HG02938 (cell line): ENCODE results near the gene MYOF.

Experiments
- ATAC-seq: cut with Tn5 transposase; IDR thresholded peaks from one replicate; pipeline ENCODE4 v1.9.1; 2021; ENCODE audit warnings: mild to moderate bottlenecking, moderate library complexity; ENCODE audit not compliant: unreplicated experiment

The MYOF gene, protein sequence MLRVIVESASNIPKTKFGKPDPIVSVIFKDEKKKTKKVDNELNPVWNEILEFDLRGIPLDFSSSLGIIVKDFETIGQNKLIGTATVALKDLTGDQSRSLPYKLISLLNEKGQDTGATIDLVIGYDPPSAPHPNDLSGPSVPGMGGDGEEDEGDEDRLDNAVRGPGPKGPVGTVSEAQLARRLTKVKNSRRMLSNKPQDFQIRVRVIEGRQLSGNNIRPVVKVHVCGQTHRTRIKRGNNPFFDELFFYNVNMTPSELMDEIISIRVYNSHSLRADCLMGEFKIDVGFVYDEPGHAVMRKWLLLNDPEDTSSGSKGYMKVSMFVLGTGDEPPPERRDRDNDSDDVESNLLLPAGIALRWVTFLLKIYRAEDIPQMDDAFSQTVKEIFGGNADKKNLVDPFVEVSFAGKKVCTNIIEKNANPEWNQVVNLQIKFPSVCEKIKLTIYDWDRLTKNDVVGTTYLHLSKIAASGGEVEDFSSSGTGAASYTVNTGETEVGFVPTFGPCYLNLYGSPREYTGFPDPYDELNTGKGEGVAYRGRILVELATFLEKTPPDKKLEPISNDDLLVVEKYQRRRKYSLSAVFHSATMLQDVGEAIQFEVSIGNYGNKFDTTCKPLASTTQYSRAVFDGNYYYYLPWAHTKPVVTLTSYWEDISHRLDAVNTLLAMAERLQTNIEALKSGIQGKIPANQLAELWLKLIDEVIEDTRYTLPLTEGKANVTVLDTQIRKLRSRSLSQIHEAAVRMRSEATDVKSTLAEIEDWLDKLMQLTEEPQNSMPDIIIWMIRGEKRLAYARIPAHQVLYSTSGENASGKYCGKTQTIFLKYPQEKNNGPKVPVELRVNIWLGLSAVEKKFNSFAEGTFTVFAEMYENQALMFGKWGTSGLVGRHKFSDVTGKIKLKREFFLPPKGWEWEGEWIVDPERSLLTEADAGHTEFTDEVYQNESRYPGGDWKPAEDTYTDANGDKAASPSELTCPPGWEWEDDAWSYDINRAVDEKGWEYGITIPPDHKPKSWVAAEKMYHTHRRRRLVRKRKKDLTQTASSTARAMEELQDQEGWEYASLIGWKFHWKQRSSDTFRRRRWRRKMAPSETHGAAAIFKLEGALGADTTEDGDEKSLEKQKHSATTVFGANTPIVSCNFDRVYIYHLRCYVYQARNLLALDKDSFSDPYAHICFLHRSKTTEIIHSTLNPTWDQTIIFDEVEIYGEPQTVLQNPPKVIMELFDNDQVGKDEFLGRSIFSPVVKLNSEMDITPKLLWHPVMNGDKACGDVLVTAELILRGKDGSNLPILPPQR (N-terminal part only)

DNA sequence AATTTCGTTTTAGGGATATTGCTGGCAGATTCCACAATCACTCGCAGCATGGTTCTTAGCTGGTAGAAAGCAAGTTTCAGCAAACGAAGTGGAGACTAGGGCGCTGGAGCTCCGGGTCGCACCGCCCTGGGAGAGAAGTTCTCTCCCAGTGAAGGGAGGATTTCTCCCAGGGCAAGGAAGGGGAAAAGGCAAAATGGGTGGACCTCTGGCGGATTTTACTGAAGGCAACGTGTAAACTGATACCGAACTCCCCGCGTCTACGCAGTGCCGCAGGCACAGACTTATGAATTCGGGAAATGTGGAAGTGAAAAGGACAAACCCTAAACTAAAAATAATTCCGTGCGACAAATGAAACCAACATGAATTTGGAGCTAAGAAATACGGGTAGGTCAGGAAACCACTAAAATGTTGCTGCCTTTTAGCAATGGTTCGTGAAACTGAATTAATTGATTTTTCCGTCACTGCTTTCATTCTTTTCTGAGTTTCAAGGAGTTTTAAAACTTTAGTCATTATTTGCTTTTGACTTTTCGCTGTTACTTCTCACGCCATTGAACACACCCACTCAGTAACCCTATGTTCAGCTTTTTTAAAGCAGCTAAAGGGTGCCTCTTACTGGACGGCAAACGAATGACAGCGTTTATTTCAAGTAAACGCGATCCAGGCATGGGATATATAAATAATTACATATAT, at the start of gene MYOF:
TSS of gene MYOF (minus strand) at position 190 of the 690 bp plus-strand sequence. CDS start at position 50, 140 bp downstream.
- peak; percentile 79 for ATAC-seq

DNA sequence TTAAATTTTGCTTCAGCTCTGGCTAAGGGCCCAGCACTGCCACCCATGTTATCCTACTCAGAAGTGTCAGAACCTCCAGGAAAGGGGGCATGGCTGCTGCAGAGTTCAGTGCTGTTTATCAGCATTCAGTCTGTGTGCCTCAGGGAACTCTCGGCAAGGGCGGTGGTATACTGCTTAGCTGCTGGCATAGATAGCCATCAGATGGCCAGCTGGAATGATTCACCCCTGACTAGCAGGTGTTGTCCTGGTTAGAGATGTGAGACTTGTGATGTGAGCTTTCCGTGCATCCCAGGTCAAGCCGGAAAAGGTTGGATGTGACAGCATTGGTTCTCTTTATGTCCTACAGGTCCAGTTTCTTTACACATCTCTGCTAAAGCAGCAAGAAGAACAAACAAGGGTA, 36.4 kb upstream of the MYOF start:
- no peak for ATAC-seq

DNA sequence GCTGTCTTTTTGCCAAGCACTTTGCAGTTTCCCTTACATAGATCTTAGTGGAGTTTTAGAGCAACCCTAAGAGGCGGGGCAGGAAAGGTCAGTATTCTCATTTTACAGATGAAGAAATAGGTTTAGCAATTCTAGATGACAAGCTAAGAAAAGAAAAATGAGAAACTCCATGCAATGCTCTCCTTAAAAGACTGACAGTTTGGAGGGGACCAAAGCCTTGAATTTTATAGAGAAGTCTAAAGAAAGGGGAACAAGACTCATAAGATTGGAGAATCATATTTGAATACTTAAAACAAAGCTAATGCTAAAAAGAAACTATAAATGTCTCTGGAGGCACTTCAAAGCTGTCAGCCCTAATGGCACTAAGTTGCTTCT, 33.9 kb upstream of the MYOF start:
- no peak for ATAC-seq

DNA sequence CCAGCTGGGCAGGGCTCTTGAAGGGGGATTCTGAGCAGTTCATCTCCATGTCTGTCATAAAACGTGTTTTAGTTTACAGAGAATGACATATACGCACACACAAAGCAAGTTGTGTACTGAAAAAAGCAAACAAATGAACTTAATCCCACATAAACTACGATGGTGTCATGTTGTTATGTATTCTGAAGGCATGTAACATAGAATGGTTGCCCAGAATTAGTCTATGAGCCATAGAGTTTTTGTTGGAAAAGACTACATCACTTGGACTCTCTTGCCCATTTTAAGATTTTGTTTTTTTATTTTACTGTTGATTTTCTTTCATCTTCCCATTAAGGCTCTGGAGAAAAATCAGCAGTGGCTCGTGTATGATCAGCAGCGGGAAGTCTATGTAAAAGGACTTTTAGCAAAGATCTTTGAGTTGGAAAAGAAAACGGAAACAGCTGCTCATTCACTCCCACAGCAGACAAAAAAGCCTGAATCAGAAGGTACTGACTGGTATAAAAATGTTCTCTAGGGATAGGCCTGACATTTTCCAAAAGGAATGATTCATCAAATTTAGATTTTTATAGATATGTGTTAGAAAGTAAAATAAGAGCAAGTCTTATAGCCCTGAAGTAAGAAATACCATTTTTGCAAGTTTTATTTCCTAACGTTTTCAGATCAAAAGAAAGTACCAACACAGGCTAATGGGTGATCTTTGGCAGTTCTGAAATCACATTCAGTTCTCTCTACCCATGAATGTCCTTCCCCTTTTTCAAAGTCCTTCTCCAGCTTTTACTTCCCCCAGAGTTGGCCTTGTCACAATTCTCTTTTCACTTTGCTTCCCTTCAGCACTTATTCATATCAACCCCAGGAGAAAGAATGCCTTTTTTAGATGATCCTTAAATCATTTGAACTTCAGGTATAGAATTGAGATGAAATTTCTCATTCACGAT, 33.2 kb upstream of the MYOF start:
- ATAC-seq, result no peak

DNA sequence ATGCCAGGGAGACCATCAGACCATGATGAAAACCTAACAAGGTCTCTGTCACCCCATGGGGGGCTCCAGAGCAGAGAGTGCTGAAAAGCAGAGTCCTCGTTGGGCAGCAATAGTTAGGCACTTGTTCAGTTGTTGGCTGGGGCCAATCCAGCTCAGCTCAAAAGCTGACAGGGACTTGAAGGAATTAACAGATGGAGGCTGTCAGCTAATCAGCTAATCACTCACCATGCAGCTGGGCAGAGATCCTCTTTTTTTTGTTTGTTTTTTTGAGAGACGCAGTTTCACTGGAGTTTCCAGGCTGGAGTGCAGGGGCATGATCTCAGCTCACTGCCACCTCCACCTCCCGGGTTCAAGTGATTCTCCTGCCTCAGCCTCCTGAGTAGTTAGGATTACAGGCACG, 32.4 kb upstream of the MYOF start:
- ATAC-seq, result no peak

DNA sequence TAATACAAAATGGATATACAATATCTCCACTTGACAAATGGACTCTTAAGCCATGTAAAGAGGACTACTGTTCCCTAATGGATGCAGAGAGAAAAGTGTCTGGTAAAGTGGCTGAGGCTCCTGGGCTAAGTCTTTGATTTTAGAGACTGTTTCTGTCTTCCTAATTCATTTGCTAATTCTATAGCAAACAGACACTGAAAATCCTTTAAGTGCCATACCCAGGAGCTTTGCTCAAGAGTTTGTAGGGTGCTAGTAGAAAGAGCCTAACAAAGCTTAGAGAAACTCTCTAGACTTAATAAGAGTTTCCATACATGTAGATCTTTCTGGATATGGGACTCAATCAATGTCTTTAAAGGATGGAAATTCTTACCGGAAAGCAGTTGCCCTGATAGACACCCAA, 31.0 kb upstream of the MYOF start:
- ATAC-seq, result no peak

DNA sequence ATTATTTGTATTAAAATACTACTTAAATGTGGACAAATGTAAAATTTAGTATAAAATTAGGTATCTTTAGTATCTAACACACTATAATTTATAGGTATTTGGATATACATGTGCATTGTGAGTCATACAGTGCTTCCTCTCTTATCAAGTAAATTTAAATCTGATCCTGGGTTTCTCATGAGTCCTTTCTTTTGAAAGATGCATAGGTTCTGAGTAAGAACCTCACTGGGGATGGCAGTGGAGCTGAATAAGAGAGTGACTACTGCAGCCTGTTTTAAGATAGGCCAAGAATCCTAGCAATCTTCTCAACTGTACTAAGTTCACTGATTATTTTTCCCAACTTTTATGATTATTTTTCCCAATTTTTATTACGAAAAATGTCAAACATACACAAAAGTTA, 30.4 kb upstream of the MYOF start:
- ATAC-seq, result no peak

DNA sequence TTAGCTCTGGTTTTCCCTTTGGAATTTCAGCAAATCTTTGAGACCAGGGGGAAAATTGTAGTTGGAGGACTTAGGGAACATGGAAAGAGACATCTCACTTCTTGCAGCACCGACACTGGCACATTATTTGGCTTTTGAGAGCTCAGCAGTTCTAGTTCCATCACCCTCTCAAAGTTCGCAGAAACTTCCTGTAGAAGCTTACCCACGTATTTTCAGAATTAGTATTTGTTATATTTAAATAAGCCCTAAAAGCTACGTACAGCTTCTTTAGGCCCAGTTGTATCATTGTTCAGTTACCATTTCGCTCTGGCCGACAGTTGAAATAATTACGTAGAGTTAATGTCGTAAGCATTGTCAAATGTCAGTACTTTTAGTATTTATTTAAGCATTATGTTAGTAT, 27.7 kb upstream of the MYOF start:
- no peak for ATAC-seq

DNA sequence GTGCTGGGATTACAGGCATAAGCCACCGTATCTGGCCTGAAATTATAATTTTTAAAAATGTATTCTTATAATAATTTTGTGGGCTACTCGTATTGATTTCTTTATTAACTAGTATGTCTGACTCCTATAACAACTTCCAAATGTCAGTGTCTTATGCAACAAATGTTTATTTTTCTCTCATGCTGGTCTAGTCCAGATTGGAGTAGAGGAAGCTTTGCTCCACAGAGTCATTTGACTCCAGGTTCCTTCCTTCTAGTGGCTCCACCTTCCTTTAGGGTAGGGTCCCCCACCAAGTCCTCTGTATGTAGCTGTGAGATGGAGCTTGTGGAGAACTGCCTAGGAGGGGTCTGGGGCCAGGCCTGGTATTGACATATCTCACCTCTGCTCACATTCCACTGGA, 22.9 kb upstream of the MYOF start:
- ATAC-seq, result no peak

DNA sequence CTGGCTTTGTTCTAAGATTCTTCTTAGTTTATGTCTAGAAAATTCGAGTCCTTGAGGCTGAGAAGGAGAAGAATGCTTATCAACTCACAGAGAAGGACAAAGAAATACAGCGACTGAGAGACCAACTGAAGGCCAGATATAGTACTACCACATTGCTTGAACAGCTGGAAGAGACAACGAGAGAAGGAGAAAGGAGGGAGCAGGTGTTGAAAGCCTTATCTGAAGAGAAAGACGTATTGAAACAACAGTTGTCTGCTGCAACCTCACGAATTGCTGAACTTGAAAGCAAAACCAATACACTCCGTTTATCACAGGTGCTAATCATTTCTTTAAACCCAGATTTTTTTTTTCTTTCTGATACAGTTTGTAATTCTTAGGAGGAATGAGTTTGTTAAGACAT, 20.9 kb upstream of the MYOF start:
- ATAC-seq, result peak; percentile 48

DNA sequence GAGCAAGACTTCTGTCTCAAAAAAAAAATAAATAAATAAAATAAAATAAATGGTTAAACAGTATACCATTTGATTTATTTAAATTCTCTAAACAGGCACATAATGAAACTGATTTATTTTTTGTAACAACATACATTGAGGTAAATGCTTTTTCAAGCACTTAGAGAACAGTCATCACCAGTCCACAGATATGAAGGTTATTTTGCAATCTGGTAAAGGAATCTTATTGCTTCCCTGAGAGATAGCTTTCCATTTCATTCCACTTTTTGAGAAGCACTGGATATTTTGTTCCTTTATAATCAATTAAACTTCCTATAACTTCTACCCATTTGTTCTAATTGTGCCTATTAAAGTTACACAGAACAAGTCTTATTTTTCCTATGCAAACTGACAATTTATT, 19.5 kb upstream of the MYOF start:
- no peak for ATAC-seq

DNA sequence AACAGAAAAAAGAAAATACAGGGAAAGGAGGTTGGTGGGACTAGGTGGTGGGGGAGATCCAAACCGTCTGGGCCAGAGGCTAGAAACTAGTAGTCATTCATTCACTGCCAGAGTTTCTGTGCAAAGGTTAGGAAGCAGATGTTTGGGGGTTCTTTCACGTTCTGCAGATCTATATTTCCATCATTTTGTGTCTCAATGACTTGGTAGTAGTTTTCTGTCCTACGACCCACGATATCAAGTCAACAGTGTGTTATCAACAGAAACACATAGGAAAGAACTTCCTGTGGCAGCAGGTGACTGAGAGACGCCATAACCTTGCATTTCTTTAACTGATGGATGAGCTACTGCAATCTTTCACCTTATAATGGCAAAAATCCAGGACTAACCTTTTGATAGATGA, 16.0 kb upstream of the MYOF start:
- ATAC-seq, result no peak

DNA sequence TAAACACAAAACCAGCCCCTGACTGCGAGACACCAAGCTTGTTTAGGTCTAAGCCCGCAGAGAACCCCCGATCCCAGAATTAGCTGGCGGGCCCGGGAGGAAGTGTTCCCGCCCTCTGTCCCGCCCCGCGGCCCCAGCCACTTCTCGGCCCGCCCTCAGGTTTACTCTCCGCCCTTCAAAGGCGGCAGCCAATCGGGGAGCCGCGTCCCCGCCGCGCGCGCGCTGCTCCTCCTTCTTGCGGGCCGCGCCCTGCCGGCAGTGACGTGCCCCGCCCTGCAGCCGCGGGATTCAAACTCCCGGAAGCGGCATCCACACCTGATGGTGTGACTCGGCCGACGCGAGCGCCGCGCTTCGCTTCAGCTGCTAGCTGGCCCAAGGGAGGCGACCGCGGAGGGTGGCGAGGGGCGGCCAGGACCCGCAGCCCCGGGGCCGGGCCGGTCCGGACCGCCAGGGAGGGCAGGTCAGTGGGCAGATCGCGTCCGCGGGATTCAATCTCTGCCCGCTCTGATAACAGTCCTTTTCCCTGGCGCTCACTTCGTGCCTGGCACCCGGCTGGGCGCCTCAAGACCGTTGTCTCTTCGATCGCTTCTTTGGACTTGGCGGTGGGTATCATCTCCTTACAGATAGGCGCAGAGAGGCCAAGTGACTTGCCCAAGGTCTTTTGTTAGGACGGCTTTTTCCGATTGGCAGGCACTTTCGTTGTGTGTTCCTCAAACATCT, 14.3 kb upstream of the MYOF start, which contains the start of gene CEP55:
TSS of gene CEP55 (plus strand) at position 291 of the 720 bp plus-strand sequence. CDS start 3,440 bp downstream, outside the sequence.
- peak; percentile 96 for ATAC-seq

DNA sequence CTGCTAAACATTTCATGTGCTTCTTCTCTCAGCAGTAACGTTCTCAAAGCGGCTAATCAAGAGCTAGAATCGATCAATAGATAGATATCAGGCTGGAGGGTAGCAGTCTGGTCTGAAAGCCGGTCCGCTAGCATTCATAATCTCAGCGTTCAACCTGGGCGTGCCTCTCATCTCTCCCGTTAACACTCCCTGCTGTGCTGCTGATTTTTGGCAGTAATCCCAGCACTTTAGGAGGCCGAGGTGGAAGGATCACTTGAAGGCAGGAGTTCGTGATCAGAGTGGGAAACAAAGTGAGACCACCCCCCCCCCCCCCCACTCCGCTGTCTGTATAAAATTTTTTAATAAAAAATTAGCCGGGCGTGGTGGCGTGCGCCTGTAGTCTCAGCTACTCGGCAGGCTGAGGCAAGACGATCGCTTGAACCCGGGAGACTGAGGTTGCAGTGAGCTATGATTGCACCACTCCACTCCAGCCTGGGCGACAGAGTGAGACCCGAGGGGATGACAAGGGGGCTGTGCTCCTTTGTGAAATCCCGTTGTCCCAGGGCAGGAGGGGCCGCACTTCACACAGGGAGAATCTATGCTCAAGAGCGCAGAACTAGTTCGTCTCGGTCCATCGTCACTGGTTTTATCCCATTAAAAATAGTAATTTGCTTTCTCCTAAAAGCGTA, 13.7 kb upstream of the MYOF start:
- peak; percentile 18 for ATAC-seq

DNA sequence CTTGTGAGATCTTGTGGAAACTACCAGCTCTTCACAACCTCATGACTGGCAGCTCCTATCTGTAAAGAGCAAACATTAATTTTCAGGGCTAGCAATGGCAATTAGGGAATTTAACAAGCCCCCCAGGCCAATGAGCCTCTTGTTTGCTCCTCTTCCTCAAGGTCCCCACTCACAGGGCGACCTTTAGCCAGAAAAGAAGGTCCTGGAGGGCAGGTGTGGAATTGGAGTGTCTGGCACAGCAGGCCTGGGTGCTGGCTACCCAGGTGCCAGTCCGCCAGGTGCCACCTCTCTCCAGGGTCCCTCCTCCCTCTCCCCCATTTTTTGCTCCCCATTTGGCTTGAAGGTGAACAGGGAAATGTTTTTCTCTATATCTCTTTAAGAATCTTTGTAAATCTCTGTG, 12.4 kb upstream of the MYOF start:
- no peak for ATAC-seq

DNA sequence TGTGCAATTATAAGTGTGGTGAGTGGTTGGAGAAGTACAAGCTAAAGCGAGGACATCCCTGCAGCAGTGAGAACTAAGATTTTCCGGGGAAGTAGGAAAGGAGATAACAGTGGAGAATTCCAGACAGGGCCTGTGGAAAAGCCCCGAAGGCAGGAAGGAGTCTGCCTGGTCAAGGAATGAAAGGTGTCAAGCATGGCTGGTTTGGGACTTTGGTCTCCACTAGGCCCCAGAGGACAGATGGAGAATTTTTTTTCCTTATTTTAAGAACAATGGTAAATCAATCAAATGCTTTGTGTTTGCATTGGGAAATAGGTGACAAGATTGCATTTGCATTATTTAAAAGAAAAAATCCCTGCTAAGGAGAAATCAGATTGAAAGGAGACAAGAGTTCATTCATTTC, 11.0 kb upstream of the MYOF start:
- ATAC-seq, result no peak

DNA sequence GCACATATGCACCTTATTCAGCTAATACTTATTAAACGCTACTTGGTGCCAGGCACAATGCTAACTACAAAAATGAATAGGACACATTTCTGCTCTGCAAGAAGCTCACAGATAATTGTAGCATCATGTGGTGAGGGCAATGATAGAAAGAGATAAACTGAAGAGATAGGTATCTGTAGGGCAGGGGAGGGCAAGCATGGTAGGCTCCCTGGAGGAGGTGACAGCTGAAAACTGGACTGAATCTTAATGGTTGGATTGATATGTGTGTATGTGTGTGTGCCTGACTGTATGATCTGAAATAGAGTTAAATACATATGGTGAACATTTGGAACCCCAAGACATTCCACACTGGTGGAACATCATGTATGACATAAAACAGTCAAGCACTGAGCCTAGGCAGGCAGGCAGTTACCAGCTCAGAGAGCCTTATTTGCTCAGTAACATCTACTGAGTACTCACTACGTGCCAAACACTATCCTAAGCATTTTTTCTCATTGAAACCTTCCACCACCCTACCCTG, 9.5 kb upstream of the MYOF start:
- ATAC-seq, result no peak

DNA sequence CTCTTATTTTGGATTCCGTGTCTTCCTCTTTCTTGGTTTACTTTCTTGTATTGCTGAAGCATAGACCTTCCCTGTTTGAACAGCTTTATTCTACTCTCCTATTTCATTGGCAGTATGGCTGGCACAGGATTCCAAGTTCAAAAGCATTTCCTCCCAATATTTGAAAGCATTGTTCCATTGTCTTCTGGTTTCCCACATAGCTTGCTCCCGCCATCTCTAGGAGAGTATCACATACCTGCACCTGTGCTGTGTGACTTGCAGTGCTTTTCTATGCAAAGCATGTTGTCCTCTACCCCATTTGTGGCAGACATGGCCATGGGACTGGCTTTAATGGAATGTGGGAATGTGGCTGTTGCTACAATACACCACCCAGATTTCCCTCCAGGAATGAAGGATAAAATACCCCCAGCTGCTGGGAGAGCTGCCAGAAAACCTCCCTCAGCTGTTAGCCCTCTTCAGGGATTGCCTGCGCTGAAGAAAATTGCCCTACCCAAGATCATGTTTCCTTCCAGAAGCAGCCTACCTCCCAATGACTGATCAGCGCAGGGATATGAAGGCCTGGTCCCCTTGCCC, 6.9 kb upstream of the MYOF start:
- ATAC-seq, result no peak
